GM20000 (cell line): ENCODE results near the gene PTPRE.

ENCODE experiments used
- DNase-seq: peaks from one replicate; pipeline ENCODE4 v3.0.0; 2012; ENCODE audit warnings: low spot score
- CTCF ChIP-seq: IDR thresholded peaks from 2 replicates; pipeline ENCODE4 v1.5.1; 2012; ENCODE audit warnings: mild to moderate bottlenecking, control low read depth; ENCODE audit errors: extremely low read depth, missing control alignments

PTPRE gene

GRCh38 chr10:127916826-127917225 lies 9.9 kb downstream of the PTPRE start:
- no peak for DNase-seq
- no peak for TF ChIP-seq CTCF

GRCh38 chr10:127918572-127918971 lies 11.7 kb downstream of the PTPRE start:
- no peak for DNase-seq
- no peak for TF ChIP-seq CTCF

GRCh38 chr10:127919418-127920271 lies 12.7 kb downstream of the PTPRE start:
- DNase-seq, result no peak

GRCh38 chr10:127920306-127921074 lies 13.6 kb downstream of the PTPRE start:
- TF ChIP-seq CTCF, result no peak
- DNase-seq, result no peak

More at GRCh38 chr10:127919418-127920271, 12.7 kb downstream of the PTPRE start:
- no peak for TF ChIP-seq CTCF

- no peak for TF ChIP-seq CTCF
- no peak for DNase-seq
Measured at GRCh38 chr10:127921075-127921752, 14.3 kb downstream of the PTPRE start.

GRCh38 chr10:127921753-127922145 lies 14.8 kb downstream of the PTPRE start:
- TF ChIP-seq CTCF, result no peak
- DNase-seq, result no peak
